WI38 (cell line): Measurements from ENCODE around the gene PAX4.

Experiments used
- H3K4me3 ChIP-seq: 2 replicates; pipeline ENCODE4 v1.5.1; 2011; ENCODE audit warnings: low read depth, mild to moderate bottlenecking, control low read depth, low read length
- CTCF ChIP-seq: IDR thresholded peaks from 2 replicates; pipeline ENCODE4 v1.5.1; 2012; ENCODE audit warnings: low read depth, mild to moderate bottlenecking, control low read depth, low read length

The PAX4 gene

GRCh38 chr7:127618042-127618441 lies at the start of gene PAX4:
Gene PAX4, minus strand, starts transcription at chr7:127618142. Its CDS starts 2,214 bp downstream, at chr7:127615928.
- TF ChIP-seq CTCF, result no peak

DNA sequence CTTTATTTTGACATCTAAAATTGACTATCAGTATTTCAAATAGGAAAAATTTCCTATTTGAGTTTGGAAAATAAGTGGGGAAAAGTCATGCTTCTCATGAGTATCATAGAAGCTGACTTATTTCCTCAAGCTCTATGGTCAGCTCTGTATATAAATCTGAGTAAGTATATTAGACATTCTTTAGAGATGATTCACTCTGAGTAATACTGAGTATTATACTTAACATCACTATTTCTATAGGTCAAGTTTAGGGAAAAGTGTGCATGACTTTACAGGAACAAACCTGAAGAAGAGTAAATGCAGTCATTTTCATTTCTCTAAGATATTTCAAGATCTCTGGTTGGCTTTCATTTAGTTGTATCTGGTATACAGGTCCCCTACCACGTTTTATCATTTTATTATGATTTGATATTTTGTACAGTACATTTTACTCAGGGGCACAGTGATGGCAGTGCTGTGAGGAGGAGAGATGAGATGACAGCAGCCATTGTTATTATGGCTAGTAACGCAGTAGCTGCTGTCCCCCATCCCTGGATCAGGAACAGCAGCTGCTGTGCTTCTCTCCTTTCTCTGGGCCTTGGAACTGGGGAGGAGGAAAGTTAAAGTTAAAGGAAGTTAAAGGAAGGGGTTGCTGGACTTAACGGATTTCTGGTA lies 49.2 kb upstream of the PAX4 start:
- TF ChIP-seq CTCF, result no peak
- H3K4me3 ChIP-seq, result 0 out of 2 replicates have a peak overlapping the region, but pooled peaks have one; percentile 18

More at GRCh38 chr7:127618042-127618441, at the start of gene PAX4:
- no peak within 1 kb of the TSS for H3K4me3 ChIP-seq

DNA sequence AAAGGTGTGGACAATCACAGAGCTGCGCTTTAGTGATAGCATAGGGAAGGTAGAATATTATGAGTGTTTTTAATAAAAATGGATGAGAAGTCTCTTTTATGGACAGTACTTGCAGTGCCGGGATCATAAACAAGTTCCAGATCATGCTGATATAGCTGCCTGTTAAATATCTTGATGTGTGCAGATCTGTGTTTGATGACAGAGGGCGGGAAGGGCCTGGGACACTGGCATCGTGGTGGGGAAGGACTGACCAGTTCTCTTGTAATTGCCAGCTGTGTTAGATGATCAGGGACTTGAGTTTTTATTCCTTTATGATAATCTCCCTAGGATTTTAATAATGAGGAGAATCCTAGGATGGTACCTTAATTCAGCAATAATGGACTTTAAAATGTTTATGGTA lies 48.7 kb upstream of the PAX4 start:
- no peak for TF ChIP-seq CTCF
- 0 out of 2 replicates have a peak overlapping the region, but pooled peaks have one; percentile 18 for H3K4me3 ChIP-seq

DNA sequence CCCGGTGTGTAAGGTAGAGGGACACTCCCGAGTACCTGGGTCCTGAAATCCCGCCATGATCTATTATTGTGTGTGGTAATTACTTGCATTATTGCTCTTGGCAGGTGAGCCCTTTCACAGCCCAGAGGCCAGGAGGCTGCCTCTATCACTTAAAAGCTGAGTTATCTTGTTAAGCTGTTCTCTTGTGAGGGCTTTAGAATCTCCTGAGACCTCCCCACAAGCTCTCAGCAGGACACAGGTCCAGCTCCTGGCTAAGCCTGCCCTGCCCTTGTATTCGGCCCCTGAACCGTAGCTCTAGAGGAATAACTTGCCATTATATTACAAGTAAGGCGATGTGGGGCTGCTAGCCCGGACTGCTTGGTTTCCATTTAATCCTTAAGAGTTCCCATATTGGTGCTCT lies 48.0 kb upstream of the PAX4 start:
- H3K4me3 ChIP-seq, result 0 out of 2 replicates have a peak overlapping the region, but pooled peaks have one; percentile 9
- no peak for TF ChIP-seq CTCF

GRCh38 chr7:127658970-127659630 lies 41.2 kb upstream of the PAX4 start:
- H3K4me3 ChIP-seq, result no peak overlapping the region
- no peak for TF ChIP-seq CTCF

- H3K4me3 ChIP-seq, result no peak overlapping the region
- TF ChIP-seq CTCF, result no peak
Observed at GRCh38 chr7:127657500-127657899, 39.6 kb upstream of the PAX4 start.

DNA sequence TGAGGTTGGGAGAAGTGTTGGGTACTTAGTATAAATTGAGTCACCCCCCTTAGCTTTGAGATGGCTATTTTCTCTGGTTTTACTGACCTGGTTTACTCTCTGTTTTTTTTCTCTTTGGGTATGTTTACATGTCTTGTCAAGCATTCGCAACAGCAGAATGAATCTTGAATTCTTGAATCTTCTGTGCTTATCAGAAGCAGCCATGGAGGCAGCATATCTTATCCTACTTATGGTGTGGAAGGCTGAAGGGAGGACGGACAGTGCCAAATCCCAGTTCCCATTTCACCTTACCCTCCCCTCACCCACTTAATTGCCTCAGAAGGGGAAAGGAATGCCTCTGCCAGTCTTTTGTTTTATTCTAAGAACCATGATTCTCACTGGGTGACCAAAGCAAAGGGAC lies 37.8 kb upstream of the PAX4 start:
- no peak for TF ChIP-seq CTCF
- no peak overlapping the region for H3K4me3 ChIP-seq
